Measurements from ENCODE around the gene ARHGAP42.

The ARHGAP42 gene

DNA sequence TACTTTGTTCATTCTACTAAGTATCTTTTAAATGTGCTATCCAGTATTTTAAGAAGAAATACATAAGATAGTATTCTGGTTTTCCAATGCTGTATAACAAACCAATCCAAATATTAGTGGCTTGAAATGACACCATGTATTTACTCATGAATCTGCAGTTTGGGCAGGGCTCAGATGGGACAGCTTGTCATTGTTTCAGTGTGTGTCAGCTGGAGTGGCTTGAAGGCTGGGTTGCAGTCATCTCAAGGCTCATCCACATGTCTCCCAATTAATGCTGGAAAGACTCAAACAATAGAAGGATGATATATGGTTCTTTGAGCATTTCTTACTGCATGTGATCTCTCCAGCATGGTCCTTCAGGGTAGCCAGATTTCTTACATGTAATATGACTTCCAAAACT, 146.2 kb downstream of the ARHGAP42 start:
- no peak for DNase-seq (ENCODE audit: low spot score)

DNA sequence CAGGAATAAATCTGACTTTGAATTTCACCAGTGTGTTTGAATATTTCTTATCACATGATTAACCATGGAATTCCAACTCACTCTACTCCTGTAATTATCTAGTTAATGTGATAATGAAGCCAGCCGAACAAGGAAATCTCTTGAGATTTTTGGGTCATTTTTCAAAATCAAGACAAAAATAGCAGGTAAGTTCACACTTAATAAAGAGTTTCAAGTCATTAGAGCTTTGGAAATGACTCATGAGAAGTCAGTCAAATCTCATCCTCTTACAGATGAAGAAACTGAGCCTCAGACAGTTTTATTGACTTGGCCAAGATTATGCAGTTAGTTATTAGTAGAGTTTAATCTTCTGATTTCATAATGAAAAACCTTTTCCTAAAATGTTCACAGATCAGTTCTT, 148.8 kb downstream of the ARHGAP42 start:
- DNase-seq (ENCODE audit: low spot score): no peak

DNA sequence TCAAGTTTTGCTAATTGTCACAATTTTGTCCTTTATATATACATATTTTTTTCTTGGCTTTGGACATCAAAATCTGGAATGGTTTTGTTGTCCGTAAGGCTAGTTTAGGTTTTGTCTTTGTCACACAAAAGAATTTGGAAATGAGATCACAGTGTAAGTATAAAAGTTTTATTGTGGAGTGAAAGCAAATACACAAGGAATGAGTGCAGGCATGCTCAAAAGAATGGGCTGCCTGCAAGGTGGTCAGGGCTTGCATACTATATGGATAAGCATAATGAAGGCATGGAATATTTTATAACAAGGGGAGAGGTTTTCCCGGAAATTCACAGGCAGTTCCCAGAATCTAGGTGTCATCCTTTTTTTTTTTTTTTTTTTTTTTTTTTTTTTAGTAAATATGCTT, 150.2 kb downstream of the ARHGAP42 start:
- no peak for DNase-seq (ENCODE audit: low spot score)

DNA sequence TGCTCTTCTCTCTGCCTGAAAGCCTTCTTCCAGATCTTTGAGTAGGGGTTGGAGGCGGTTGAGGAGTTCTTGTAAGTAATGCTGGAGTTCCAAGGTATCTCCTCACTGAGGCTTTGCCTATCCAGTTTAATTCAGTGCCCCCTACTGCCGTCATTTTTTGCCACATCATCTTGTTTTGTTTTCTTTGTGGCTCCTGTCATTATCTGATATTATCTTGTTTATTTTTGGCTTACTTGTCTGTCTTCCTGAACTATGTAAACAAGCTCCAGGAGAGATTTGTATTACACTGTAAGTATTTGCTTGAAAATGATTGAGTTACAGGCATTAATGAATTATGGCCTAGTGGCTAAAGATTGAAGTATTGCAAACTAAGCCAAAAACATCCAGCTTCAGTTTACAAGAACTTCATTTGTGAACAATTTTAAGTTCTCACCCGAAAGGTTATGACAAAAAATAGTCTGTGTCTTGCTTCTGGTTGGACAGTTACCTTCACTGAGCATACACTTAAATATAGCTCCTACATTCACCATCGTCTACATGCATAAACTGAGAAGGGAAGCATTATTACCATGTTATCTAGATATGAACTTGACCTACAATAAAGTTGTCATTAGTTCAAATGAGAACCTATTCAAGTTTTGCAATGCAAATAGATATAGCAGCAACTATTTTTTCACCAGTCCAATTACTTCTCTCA, 154.8 kb downstream of the ARHGAP42 start:
- DNase-seq (ENCODE audit: low spot score): no peak

DNA sequence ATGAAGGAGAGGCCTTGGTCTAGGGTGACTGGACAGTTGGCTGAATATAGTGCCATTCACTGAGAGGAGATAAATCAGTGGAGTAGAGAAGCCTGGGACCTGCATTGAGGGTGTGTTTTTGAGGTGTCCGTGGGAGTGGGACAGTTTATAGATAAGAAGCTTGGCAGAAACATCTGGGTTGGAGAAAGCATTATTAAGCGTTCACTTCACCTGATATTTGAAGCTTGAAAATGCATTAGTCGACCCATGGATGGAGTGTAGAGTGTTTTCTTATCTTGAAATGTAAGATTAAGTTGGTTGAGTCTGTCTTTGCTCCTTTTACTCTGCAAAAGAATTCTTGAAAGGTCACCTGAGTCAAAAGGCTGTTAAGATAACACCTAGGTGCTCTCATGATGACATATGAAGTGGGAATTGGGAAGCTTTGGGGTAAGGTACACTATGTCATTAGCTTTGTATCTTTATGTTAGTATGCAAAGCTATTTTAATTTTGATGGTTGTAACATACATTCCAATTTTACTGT, 160.7 kb downstream of the ARHGAP42 start:
- DNase-seq (ENCODE audit: low spot score): no peak

DNA sequence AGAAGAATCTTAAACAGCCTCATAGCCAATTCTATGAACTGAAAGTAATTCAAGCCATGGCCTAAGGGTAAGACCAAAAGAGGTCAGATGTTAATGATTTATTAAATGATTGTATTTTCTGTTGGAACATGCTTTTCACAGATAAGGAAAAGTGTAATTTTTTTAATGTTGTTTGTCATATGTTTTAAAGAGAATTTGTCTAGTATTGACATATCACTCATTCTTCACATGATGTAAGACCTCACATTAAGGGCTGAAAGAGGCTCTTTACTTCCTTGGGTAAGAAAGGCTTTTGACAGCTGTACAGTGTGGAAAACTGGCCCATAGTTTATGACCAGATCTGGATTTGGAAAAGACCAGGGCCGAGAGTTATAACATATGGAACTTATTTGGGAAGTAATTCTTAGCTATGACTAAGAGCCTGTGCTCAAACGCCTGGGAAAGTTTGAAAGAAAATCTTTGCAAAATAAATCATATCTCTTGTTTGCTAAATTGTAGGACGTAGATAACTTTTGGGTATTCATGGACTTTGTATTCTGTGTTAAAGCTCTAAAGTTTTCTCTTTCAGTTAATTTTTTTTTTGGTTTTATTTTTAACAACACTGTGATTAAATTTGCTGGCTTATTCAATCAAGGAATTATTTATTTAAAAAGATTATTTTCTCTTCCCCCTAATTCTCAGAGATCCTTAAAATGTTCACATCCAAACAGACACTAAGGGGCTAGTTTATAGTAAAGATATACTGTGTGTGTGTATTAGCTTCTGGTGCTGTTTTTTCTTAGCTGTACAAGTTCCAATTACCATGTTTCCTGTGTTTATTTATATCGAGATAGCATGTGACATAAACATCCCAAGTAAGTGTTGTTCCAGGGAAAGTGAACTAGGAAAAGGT, 162.2 kb downstream of the ARHGAP42 start:
- DNase-seq (ENCODE audit: low spot score): no peak

DNA sequence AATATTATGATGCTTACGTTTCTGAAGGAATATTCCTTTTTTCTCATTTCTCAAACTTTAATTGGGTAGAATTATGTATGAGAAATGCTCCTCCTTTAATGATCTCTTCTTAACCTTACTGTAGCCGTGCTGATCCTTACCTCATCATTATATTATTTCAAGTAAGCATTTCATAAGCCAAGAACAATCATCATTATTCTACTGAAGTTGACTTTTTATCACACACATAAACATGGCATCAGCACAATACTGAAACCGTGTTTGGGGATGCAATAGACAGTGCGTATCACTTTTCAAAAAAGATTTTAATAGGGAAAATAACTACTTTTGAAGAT, 162.8 kb downstream of the ARHGAP42 start:
- DNase-seq (ENCODE audit: low spot score): no peak

DNA sequence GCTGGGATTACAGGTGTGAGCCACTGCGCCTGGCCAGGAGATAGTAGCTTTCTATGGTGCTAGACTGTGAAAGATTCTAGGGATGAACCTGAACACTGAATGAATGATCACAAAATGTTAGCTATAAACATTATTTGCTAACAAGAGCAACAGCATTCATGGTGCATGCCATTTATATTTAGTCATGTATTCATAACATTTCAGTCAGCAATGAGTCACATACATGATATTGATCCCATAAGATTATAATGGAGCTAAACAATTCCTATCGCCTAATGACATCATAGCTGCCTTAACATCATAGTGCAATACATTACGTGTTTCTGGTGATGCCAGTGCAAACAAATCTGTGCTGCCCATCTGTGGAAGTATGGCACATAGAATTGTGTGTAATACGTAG, 164.1 kb downstream of the ARHGAP42 start:
- DNase-seq (ENCODE audit: low spot score): no peak

DNA sequence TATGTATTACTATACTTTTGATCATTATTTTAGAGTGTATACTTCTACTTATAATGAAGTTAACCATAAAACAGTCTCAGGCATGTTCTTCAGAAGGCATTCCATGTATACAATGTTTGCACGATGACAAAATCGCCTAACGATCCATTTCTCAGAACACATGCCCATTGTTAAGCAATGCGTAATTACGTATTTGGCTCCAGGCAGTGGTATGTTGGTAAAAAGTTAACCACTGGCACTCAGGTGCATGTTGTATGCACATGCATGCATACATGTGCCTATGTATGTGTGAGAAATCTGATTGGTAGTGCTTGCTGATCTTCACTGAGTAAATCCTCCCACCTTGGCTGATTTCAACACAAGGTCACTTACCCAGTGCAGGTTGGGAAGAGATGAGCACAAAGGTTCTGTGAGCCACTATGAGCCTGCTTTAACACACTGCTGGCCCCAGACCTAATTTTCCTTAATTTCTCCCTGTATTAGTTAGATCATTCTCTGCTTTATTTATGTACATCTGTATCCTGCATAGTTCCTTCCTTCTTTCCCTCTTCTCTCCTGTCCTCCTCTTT, 164.6 kb downstream of the ARHGAP42 start:
- no peak for DNase-seq (ENCODE audit: low spot score)

DNA sequence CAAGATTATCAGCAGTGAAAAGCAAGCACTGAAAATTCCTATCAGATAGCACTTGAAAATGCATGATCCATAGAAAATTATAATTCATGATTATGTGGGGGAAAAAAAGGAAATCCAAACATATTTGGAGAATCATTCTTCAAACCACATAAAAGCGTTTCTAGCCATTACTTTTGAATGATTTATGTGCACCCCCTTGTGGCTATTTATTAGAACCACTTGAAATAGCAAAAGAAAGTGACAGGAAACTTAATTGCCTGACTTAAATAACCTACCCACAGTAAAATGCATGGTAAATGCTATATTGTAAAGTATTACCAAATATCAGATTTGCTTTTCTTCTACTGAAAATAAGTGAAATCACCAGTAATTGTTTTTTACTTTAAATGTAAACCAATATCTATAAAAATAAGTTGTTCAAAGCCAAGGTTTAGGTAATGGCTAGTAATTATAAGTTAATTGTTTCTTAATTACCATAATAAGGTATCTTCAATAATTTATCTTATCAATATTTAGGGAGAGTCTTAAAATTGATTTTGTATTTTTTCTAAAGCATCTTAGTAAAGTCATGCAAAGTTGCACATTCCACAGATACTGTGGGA, 168.5 kb downstream of the ARHGAP42 start:
- no peak for DNase-seq (ENCODE audit: low spot score)

DNA sequence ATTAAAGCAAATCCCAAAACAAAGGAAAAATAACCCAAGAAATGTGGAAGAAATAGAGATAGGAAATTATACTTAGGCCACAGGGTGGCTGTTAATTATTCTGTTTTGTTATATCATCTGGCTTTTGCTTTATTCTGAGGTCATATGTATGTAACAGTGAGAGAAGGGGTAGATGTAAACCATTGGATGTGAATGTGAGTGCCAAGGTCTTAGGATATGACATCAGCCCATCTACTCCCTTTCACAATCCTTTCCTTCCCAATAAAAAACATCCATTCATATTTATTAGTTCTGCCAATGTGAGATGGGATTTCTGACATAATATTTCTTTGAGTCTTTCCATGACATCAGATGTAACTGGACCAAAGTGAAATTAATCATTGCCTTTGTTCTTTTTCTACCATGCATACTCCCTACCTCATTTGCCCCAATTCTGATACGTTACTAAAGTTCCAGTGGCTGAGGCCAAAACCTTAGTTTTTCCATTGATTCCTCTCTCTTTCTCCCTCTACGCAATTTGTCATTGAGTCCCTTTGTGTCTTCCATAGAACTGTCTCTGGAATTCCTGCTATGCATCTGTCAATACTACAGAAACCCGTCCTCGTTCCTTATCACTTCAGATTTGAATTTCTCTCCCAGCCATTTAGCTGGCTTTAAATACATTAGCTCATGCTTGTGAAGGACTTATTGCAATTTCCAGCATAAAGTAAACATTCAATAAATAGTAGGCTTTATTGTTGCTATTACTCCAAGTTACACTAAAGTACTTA, 170.3 kb downstream of the ARHGAP42 start:
- DNase-seq (ENCODE audit: low spot score): no peak

DNA sequence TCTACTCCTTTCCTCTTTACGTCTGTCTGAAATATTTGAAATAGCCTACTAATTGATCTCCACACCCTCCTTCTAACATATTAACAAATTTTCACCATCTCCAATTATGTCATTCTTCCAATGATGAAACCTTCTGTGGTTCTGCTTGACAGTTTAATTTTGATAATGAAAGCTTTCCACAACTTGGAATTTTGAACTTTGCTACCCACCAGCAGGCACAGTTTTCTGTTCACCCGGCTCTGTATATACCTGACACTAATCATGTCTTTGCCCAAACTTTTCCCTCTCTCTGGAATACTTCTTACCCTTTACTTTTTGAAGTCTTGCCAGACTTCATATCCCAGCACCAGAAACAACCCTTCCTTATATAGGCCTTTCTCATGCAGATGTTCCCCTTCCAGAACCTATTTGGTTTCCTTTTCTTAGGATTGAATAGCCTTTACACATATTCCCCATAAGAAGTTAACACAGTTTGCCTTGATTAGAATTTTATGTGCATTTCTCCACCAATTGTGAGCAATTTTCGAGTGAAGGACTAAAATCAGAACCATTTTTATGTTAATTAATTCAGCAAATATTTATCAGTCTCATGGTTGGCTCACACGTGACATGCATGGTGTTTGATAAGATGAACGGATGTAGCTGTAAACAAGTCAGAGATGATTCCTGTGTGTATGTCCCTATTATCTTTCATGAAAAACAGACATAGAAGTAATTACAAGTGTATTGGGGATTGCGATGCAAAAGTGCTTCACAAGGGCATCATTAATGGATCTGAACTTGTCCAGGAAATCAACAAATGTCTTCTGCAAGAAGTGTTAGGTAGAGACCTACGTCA, 173.4 kb downstream of the ARHGAP42 start:
- no peak for DNase-seq (ENCODE audit: low spot score)

DNA sequence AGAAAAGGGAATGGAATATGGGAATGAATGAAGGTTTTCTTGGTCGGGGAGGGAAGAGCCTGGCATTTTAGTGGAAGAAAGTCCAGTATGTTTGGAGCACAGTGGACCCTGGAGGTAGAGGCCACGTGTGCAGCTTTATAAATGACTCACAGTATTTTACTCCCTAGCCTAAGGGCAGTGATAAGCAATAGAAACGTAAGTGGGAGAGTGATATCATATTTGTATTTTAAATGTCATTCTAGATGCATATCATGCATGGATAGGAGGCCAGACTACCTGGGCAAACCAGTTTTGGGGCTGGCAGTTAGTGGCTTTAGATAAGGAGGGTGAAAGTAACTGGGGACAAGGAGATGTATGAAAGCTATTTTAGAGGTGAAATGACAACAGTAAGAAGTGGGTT, 174.1 kb downstream of the ARHGAP42 start:
- no peak for DNase-seq (ENCODE audit: low spot score)

DNA sequence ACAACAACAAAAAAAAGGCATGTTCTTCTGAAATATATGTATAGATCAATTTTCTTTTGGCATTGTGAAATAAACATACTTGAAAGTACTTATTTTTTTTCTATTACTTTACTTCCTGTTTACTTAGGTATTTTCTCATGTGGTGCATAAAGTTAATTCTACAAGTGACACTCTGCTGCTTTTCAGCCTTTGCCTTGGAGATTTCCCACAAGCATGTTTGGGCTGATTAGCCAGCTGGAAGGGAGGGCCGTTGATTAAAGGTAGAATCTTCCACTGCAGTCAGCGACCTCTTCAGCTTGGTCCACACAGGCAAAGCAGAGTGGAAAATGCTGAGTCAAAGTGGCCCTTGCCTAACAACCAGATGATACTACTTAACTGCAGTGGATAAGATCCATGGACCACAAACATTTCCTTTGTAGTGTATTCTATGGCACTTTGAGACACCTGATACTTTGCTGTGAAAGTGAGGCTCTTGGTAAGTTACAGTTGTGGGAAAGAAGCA, 176.0 kb downstream of the ARHGAP42 start:
- DNase-seq (ENCODE audit: low spot score): no peak

DNA sequence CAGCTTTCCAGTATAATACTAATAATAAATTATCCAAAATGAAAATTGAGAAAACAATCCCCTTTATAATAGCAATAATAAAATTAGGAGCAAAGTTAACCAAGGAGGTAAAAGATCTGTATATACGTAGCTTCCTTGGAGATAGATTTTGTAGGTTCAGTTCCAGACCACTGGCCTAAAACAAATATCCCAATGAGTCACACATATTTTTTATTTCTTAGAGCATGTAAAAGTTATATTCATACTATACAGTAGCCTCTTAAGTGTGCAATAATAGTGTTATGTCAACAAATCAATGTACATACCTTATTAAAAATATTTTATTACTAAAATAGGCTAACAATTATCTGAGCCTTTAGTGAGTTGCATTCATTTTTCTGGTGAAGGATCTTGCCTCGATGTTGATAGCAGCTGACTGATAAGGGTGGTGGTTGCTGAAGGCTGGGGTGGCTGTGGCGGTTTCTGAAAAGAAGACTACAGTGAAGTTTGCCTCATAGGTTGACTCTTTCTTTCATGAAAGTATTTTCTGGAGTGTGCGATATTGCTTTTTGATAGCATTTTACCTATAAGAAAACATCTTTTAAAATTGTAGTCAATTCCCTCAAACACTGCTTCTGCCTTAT, 178.5 kb downstream of the ARHGAP42 start:
- DNase-seq (ENCODE audit: low spot score): no peak

DNA sequence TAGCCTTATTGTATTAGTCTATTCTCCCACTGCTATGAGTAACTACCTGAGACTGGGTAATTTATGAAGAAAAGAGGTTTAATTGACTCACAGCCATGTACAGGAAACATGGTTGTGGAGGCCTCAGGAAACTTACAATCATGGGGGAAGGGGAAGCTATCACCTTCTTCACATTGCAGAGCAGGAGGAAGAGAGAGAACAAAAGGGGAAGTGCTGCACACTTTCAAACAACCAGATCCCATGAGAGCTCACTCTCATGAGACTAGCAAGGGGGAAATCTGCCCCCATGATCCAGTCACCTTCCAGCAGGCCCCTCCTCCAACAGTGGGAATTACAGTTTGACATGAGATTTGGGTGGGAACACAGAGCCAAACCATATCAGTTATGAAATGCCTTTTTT, 179.4 kb downstream of the ARHGAP42 start:
- DNase-seq (ENCODE audit: low spot score): no peak

DNA sequence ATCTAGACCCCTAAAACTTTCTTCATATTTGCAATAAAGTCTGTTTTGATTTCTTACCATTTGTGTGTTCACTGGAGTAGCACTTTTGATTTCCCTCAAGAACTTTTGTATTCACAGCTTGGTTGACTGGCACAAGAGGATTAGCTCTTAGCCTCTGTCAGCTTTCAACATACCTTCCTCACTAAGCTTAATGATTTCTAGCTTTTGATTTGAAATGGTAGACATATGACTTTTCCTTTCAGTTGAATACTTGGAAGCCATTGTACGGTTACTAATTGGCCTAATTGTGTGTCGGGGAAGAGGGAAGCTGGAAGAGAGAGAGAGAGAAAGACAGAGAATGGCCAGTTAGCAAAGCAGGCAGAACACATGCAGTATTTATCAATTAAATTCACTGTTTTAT, 180.5 kb downstream of the ARHGAP42 start:
- no peak for DNase-seq (ENCODE audit: low spot score)

DNA sequence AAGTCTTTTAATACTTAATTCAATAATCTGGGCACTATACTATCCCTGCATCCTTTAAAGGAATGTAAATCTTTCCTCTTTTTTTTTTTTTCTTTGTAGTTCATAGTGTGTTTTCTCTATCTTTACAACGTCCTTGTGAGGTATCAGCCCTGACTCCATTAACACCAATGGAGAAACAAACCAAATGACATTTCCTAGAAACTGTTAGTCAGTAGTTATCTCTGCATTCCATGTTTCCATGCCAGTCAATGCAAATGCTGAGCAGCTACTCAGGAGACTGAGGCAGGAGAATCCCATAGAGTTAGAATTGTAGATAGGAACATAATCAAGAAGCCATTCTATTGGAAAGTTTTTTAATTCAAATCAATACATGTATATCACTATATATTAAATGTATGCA, 182.2 kb downstream of the ARHGAP42 start:
- no peak for DNase-seq (ENCODE audit: low spot score)

DNA sequence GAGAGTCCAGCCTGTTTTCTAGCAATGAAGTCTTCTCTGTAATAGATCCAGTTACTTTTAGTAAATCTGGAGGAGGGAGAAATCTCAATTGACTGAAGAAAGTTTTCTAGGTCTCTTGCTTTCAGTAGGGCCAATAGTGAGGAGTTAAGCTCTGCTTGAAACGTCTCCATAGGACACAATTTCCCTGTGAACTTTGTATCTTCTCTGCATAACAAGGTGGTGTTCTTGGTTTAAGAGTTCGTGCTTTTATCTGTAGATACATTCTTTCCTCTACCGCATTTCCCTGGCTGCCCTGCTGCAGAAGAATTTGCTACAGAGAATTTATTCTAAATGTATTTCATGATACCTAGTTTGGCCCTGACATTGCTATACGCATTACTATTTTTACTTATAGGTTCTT, 183.1 kb downstream of the ARHGAP42 start:
- DNase-seq (ENCODE audit: low spot score): no peak
